Keratinocyte (primary cell): ENCODE results near the gene TCERG1L.

ENCODE experiments used
- EZH2 ChIP-seq: IDR thresholded peaks from one replicate; pipeline ENCODE4 v1.6.1; 2012; ENCODE audit warnings: inconsistent platforms, mild to moderate bottlenecking, low read length, moderate library complexity
- TF ChIP-seq, protein P1 (sequence below), 3 experiments: IDR thresholded peaks in 1 of 3; conservative IDR thresholded peaks in 1 of 3; optimal IDR thresholded peaks in 1 of 3; 2 replicates in 2 of 3; 3 replicates in 1 of 3; pipeline versions ENCODE3 to v1.5.1; 2011; ENCODE audit warnings: low read length in 3 of 3, mild to moderate bottlenecking in 3 of 3, moderate library complexity in 2 of 3, control low read depth in 1 of 3, inconsistent platforms in 1 of 3; ENCODE audit not compliant: insufficient read depth in 2 of 3; ENCODE audit errors: extremely low read depth in 1 of 3

GRCh38 chr10:131264110-131264788 is 47.3 kb downstream of the TCERG1L start:
- TF ChIP-seq, protein P1, sequence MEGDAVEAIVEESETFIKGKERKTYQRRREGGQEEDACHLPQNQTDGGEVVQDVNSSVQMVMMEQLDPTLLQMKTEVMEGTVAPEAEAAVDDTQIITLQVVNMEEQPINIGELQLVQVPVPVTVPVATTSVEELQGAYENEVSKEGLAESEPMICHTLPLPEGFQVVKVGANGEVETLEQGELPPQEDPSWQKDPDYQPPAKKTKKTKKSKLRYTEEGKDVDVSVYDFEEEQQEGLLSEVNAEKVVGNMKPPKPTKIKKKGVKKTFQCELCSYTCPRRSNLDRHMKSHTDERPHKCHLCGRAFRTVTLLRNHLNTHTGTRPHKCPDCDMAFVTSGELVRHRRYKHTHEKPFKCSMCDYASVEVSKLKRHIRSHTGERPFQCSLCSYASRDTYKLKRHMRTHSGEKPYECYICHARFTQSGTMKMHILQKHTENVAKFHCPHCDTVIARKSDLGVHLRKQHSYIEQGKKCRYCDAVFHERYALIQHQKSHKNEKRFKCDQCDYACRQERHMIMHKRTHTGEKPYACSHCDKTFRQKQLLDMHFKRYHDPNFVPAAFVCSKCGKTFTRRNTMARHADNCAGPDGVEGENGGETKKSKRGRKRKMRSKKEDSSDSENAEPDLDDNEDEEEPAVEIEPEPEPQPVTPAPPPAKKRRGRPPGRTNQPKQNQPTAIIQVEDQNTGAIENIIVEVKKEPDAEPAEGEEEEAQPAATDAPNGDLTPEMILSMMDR (optimal IDR thresholded peaks at IDR 0.05 in 1 of 3, IDR thresholded peaks at IDR 0.05 in 1 of 3, conservative IDR thresholded peaks at IDR 0.05 in 1 of 3; ENCODE audit: extremely low read depth in 1 of 3, insufficient read depth in 2 of 3, low read length in 3 of 3): no peak
- no peak for TF ChIP-seq EZH2
